ENCODE results near the gene DMAC1. TPM values are rescaled to one million over a fixed set of nuclear protein-coding genes. Genes with fewer than 3 reads are reported as not detected.

Gene DMAC1
- total RNA-seq (32.6 and 33.9 TPM in 2 replicates), polyA plus RNA-seq (162 and 196 TPM in 2 replicates)

GRCh38 chr9:7799234-7799943, at the start of gene DMAC1:
Gene DMAC1 (minus strand): TSS chr9:7799778. CDS start chr9:7799734, 44 bp downstream.
- Histone ChIP-seq H3K27ac (peak within 1 kb of the TSS; percentile 79), H3K36me3 (peaks cover 8% of the 10 kb centered on the region), H3K27me3 (no peaks in the 10 kb centered on the region), H3K9me3 (ENCODE audit: low read depth) (no peaks in the 10 kb centered on the region), H3K4me1 (ENCODE audit: low read depth) (peaks cover 5% of the 10 kb centered on the region), H3K4me3 (peak within 1 kb of the TSS; percentile 97)
- no peak for TF ChIP-seq CTCF (IDR thresholded peaks at IDR 0.05; ENCODE audit: low read depth, low read length)
- DNase-seq (ENCODE audit: low read depth in 1 of 2, low spot score in 1 of 2): peak; percentile 90

GRCh38 chr9:7849362-7849761, 49.8 kb upstream of the DMAC1 start:
- Histone ChIP-seq H3K36me3 (no peaks in the 10 kb centered on the region), H3K27ac (no peak overlapping the region), H3K4me1 (ENCODE audit: low read depth) (no peaks in the 10 kb centered on the region), H3K9me3 (ENCODE audit: low read depth) (no peaks in the 10 kb centered on the region), H3K4me3 (no peak overlapping the region), H3K27me3 (no peaks in the 10 kb centered on the region)
- TF ChIP-seq CTCF (IDR thresholded peaks at IDR 0.05; ENCODE audit: low read depth, low read length): no peak
- no peak for DNase-seq (ENCODE audit: low read depth in 1 of 2, low spot score in 1 of 2)

GRCh38 chr9:7848498-7848897, 48.9 kb upstream of the DMAC1 start:
- Histone ChIP-seq H3K4me3 (no peak overlapping the region), H3K27ac (no peak overlapping the region), H3K9me3 (ENCODE audit: low read depth) (no peaks in the 10 kb centered on the region), H3K27me3 (no peaks in the 10 kb centered on the region), H3K4me1 (ENCODE audit: low read depth) (no peaks in the 10 kb centered on the region), H3K36me3 (no peaks in the 10 kb centered on the region)
- no peak for TF ChIP-seq CTCF (IDR thresholded peaks at IDR 0.05; ENCODE audit: low read depth, low read length)
- DNase-seq (ENCODE audit: low read depth in 1 of 2, low spot score in 1 of 2): no peak

GRCh38 chr9:7844242-7844641, 44.7 kb upstream of the DMAC1 start:
- Histone ChIP-seq H3K4me3 (no peak overlapping the region), H3K36me3 (no peaks in the 10 kb centered on the region), H3K9me3 (ENCODE audit: low read depth) (no peaks in the 10 kb centered on the region), H3K27ac (no peak overlapping the region), H3K4me1 (ENCODE audit: low read depth) (no peaks in the 10 kb centered on the region), H3K27me3 (no peaks in the 10 kb centered on the region)
- DNase-seq (ENCODE audit: low read depth in 1 of 2, low spot score in 1 of 2): peak; percentile 15 to 39
- peak; percentile 22 for TF ChIP-seq CTCF (IDR thresholded peaks at IDR 0.05; ENCODE audit: low read depth, low read length)

- TF ChIP-seq CTCF (IDR thresholded peaks at IDR 0.05; ENCODE audit: low read depth, low read length): no peak
- DNase-seq (ENCODE audit: low read depth in 1 of 2, low spot score in 1 of 2): no peak
- Histone ChIP-seq H3K4me3 (no peak overlapping the region), H3K27me3 (no peaks in the 10 kb centered on the region), H3K36me3 (no peaks in the 10 kb centered on the region), H3K9me3 (ENCODE audit: low read depth) (no peaks in the 10 kb centered on the region), H3K27ac (no peak overlapping the region), H3K4me1 (ENCODE audit: low read depth) (no peaks in the 10 kb centered on the region)
Measured at GRCh38 chr9:7841831-7842230, 42.3 kb upstream of the DMAC1 start.

Measured in cardiac muscle cell (in vitro differentiated cells and primary cell).